ENCODE data around the gene FOXL3. TPM values are rescaled to one million over a fixed set of nuclear protein-coding genes. Genes with fewer than 3 reads are reported as not detected.

FOXL3 gene
- polyA plus RNA-seq, 1 of the 3 experiments (the other 2 are of a cell fraction), result not detected

DNA sequence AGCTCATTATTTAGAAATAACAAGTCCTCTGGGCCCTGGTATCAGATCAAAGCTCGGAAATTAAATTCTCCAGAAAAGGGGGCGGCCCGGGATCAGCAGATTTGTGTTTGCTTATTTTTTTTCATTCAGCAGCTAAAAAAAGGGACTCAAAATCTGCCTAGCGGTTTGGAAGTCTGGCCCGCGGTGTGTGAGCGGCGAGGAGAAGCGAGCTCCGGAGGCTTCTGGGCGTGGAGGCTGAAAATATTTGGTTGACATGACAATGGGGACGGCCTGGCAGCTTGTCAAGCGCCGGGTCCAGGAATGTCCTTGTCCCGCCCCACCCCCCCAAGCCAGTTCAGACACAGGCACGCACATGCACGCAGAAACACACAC is 43.4 kb downstream of the FOXL3 start:
- Histone ChIP-seq H3K27me3 (ENCODE audit: insufficient read depth) (peaks cover 20% of the 10 kb centered on the region; the same call in 1 of the 2 replicates), H3K9me3 (no peaks in the 10 kb centered on the region), H3K36me3 (replicated peaks in 1 of 2; ENCODE audit: control insufficient read depth in 1 of 2, insufficient read depth in 2 of 2, low read length in 1 of 2) (no peaks in the 10 kb centered on the region), H3K4me3 (ENCODE audit: low read depth in 2 of 2, low read length in 1 of 2) (peak overlapping the region in 1 of 2 experiments; percentile 58; a peak in 1 of 4 replicates), H3K79me2 (ENCODE audit: insufficient read depth) (no peaks in the 10 kb centered on the region), H3F3A (replicated peaks; ENCODE audit: insufficient read depth) (peaks cover 17% of the 10 kb centered on the region), H3K9ac (no peak overlapping the region), H3K4me2 (peak overlapping the region; percentile 92), H3K9me2 (no peaks in the 10 kb centered on the region), H3K4me1 (ENCODE audit: control insufficient read depth in 1 of 2, insufficient read depth in 2 of 2, low read depth in 1 of 2, low read length in 1 of 2) (peaks cover 0 to 3% of the 10 kb centered on the region in 2 experiments; a peak in 1 of 4 replicates), H2AFZ (ENCODE audit: low read depth) (no peak overlapping the region), H4K20me1 (ENCODE audit: insufficient read depth) (no peaks in the 10 kb centered on the region), H3K27ac (ENCODE audit: low read depth in 2 of 2, low read length in 1 of 2) (no peak overlapping the region)
- DNase-seq, result peak; percentile 62
- ChIA-PET POLR2A (interaction anchor here (0.8 kb wide), 1 partner anchor 435 kb away, joined by 3 read pairs; no protein-coding TSS in a partner anchor), CTCF (interaction anchor here (0.6 to 5.2 kb wide), 37 partner anchors 8 to 1022 kb away, joined by 3 to 55 read pairs (median 4); partner anchors contain the start of gene PRKAR1B)
- 50% methylated on average over 16 of the region's 17 CpGs for WGBS (ENCODE audit: low lambda C conversion rate)
- no peak for TF ChIP-seq FOSL2 (IDR thresholded peaks at IDR 0.05; ENCODE audit: borderline replicate concordance, low read depth)
- TF ChIP-seq FOXM1 (IDR thresholded peaks at IDR 0.05; ENCODE audit: low read depth), result no peak
- no peak for TF ChIP-seq NFIC (IDR thresholded peaks at IDR 0.05; ENCODE audit: borderline replicate concordance)
- TF ChIP-seq, protein P1, sequence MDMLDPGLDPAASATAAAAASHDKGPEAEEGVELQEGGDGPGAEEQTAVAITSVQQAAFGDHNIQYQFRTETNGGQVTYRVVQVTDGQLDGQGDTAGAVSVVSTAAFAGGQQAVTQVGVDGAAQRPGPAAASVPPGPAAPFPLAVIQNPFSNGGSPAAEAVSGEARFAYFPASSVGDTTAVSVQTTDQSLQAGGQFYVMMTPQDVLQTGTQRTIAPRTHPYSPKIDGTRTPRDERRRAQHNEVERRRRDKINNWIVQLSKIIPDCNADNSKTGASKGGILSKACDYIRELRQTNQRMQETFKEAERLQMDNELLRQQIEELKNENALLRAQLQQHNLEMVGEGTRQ (IDR thresholded peaks at IDR 0.05; ENCODE audit: borderline replicate concordance, low read depth, low read length), result no peak
- TF ChIP-seq ELF1 (IDR thresholded peaks at IDR 0.05), result no peak
- TF ChIP-seq GABPA (IDR thresholded peaks at IDR 0.05; ENCODE audit: low read depth), result no peak
- TF ChIP-seq, protein P2, sequence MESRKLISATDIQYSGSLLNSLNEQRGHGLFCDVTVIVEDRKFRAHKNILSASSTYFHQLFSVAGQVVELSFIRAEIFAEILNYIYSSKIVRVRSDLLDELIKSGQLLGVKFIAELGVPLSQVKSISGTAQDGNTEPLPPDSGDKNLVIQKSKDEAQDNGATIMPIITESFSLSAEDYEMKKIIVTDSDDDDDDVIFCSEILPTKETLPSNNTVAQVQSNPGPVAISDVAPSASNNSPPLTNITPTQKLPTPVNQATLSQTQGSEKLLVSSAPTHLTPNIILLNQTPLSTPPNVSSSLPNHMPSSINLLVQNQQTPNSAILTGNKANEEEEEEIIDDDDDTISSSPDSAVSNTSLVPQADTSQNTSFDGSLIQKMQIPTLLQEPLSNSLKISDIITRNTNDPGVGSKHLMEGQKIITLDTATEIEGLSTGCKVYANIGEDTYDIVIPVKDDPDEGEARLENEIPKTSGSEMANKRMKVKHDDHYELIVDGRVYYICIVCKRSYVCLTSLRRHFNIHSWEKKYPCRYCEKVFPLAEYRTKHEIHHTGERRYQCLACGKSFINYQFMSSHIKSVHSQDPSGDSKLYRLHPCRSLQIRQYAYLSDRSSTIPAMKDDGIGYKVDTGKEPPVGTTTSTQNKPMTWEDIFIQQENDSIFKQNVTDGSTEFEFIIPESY (IDR thresholded peaks at IDR 0.05; ENCODE audit: borderline replicate concordance, low read depth), result no peak

DNA sequence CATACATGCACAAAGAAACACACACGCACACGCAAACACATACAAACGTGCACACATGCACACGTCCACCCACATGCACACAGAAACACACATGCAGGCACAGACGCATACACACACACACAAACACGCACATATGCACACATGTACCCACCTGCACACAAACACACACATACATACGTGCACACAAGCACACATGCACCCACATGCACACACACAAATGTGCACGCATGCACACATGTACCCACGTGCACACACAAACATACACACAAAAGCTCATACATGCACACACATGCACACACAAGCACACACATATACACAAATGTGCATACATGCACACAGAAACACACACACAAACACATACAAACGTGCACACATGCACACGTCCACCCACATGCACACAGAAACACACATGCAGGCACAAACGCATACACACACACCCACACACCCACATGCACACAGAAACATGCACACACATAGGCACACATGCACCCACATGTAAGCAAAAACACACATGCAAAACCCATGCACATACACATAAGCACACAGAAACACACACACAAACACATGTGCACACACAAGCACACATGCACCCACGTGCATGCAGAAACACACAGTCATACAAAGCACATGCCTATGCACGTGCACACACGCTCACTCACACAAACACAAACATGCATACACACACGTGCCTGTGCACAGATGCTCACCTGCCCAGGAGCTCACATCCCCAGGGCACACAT is 44.8 kb downstream of the FOXL3 start:
- Histone ChIP-seq H3K9ac (no peak overlapping the region), H3K9me2 (no peaks in the 10 kb centered on the region), H3K4me1 (ENCODE audit: control insufficient read depth in 1 of 2, insufficient read depth in 2 of 2, low read depth in 1 of 2, low read length in 1 of 2) (peaks cover 0 to 3% of the 10 kb centered on the region in 2 experiments; a peak in 1 of 4 replicates), H4K20me1 (ENCODE audit: insufficient read depth) (no peaks in the 10 kb centered on the region), H3K9me3 (no peaks in the 10 kb centered on the region), H3K4me2 (no peak overlapping the region), H2AFZ (ENCODE audit: low read depth) (no peak overlapping the region), H3K79me2 (ENCODE audit: insufficient read depth) (no peaks in the 10 kb centered on the region), H3F3A (replicated peaks; ENCODE audit: insufficient read depth) (peaks cover 17% of the 10 kb centered on the region), H3K36me3 (replicated peaks in 1 of 2; ENCODE audit: control insufficient read depth in 1 of 2, insufficient read depth in 2 of 2, low read length in 1 of 2) (no peaks in the 10 kb centered on the region), H3K27me3 (ENCODE audit: insufficient read depth) (peaks cover 22% of the 10 kb centered on the region; the same call in 1 of the 2 replicates), H3K4me3 (ENCODE audit: low read depth in 2 of 2, low read length in 1 of 2) (no peak overlapping the region), H3K27ac (ENCODE audit: low read depth in 2 of 2, low read length in 1 of 2) (no peak overlapping the region)
- CTCF ChIA-PET, result interaction anchor here (1.6 to 5.2 kb wide), 3 partner anchors 9 to 17 kb away, joined by 4 to 55 read pairs (median 24); no protein-coding TSS in a partner anchor
- POLR2A ChIA-PET, result interaction anchor here (0.6 kb wide), 1 partner anchor 271 kb away, joined by 3 read pairs; no protein-coding TSS in a partner anchor
- no peak for DNase-seq
- 78% methylated on average over 16 of the region's 16 CpGs for WGBS (ENCODE audit: low lambda C conversion rate)
- TF ChIP-seq, protein P3, sequence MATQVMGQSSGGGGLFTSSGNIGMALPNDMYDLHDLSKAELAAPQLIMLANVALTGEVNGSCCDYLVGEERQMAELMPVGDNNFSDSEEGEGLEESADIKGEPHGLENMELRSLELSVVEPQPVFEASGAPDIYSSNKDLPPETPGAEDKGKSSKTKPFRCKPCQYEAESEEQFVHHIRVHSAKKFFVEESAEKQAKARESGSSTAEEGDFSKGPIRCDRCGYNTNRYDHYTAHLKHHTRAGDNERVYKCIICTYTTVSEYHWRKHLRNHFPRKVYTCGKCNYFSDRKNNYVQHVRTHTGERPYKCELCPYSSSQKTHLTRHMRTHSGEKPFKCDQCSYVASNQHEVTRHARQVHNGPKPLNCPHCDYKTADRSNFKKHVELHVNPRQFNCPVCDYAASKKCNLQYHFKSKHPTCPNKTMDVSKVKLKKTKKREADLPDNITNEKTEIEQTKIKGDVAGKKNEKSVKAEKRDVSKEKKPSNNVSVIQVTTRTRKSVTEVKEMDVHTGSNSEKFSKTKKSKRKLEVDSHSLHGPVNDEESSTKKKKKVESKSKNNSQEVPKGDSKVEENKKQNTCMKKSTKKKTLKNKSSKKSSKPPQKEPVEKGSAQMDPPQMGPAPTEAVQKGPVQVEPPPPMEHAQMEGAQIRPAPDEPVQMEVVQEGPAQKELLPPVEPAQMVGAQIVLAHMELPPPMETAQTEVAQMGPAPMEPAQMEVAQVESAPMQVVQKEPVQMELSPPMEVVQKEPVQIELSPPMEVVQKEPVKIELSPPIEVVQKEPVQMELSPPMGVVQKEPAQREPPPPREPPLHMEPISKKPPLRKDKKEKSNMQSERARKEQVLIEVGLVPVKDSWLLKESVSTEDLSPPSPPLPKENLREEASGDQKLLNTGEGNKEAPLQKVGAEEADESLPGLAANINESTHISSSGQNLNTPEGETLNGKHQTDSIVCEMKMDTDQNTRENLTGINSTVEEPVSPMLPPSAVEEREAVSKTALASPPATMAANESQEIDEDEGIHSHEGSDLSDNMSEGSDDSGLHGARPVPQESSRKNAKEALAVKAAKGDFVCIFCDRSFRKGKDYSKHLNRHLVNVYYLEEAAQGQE (IDR thresholded peaks at IDR 0.05; ENCODE audit: low read depth, low read length), result no peak
- TF ChIP-seq, protein P1 (IDR thresholded peaks at IDR 0.05; ENCODE audit: borderline replicate concordance, low read depth, low read length), result no peak
- TF ChIP-seq POLR2AphosphoS5 (IDR thresholded peaks at IDR 0.05; ENCODE audit: low read depth, low read length) (no peak), ELF1 (IDR thresholded peaks at IDR 0.05) (no peak), MXI1 (IDR thresholded peaks at IDR 0.05; ENCODE audit: low read depth, low read length) (no peak), TCF12 (IDR thresholded peaks at IDR 0.05) (no peak), RFX5 (IDR thresholded peaks at IDR 0.05; ENCODE audit: low read length) (no peak), EZH2phosphoT487 (IDR thresholded peaks at IDR 0.05; ENCODE audit: borderline replicate concordance, low read depth) (no peak), NFIC (IDR thresholded peaks at IDR 0.05; ENCODE audit: borderline replicate concordance) (no peak), TAF1 (IDR thresholded peaks at IDR 0.05; ENCODE audit: borderline replicate concordance, low read depth, low read length) (no peak)
- TF ChIP-seq, protein P2 (IDR thresholded peaks at IDR 0.05; ENCODE audit: borderline replicate concordance, low read depth), result no peak
